ENCODE measurements around the gene RRBP1.

The RRBP1 gene

DNA sequence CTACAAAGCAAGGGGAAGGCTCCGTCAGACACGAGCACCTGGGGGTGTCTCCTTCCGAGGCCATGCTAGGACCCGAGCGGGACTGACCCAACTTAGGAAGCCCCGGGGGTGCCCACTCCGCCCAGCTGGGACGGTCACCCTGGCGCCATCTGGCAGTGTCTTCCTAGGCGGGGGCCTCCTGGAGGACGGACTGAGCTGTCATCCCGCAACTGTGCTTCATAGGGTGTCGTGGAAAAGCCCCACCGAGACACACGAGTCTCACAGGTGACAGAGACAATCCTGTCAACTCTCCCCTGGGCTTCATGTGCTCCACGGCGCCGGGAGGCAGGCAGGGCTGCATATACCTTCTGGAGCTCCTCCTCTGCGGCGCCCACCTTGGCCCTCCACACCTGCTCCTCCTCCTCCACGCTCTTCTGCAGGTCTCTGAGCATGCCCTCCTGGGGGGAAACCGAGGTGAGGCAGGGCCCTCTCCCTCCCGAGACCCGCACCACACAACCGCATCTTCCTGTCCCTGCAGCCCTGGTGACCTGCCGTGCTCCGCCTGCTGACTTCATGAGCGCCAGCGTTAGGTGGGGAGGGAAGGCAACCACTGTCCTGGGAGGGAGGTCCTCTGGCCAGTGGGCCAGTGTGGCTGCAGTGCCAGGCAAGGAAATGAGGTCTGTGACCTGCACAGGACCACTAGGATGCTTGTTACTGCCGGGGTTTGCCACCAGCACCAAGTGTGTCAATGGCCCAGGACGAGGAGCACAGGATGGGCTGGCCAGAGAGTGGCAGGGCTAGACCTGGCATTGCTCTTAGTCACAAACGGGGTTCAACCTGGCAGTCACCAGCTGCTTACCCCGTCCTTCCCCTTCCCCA, 61.4 kb downstream of the RRBP1 start:
- no peak for DNase-seq (ENCODE audit: low read depth)

DNA sequence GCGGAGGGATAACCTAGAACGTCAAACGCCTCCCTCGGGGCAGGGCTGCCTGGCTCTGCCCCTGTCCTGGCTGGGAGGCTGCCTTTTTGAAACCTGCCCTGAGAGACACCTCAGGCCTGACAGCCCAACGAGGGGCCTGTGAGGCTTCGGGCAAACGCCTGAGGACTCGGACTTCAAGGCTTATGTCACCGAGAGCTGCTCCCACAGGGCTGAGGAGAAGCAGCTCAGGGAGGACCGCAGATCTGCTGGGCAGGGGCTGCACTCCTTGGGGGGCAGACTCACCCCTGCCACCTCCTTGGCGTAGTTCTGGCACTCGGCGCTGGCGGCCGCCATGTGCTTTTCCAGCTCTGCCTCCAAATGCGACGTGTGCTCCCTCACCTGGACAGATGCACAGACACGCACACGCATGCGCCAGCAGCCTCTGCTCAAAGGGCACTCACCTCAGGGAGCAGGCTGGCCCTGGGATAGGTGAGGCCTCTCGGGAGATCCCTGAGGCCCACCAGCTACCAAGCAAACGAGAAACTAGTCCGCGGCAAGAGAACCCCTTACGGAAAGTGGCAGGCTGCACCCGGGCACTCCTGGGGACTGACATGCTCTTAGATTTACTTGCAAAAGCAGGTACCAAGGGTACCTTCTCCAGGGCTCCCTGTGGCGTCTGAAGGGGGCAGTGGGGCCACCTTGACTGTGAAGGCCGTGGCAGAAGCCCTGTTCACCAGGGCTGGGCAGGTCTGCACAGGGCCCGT, 62.5 kb downstream of the RRBP1 start:
- DNase-seq (ENCODE audit: low read depth): no peak

DNA sequence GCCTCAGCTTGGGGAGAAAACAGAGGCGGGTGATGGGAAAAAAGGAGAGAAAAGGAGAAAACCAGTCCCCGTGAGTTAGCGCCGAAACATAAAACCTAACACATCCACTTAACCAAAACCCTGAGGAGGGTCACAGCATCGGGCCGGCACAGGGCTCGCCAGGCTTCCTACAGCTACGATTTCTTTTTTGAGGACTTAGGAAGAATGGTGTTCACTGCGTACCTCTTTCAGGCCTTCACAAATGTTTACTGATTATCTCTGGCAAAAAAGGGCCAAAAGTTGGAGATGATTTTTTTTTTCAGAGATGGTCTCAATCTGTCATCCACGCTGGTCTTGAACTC, 63.4 kb downstream of the RRBP1 start:
- DNase-seq (ENCODE audit: low read depth): no peak

DNA sequence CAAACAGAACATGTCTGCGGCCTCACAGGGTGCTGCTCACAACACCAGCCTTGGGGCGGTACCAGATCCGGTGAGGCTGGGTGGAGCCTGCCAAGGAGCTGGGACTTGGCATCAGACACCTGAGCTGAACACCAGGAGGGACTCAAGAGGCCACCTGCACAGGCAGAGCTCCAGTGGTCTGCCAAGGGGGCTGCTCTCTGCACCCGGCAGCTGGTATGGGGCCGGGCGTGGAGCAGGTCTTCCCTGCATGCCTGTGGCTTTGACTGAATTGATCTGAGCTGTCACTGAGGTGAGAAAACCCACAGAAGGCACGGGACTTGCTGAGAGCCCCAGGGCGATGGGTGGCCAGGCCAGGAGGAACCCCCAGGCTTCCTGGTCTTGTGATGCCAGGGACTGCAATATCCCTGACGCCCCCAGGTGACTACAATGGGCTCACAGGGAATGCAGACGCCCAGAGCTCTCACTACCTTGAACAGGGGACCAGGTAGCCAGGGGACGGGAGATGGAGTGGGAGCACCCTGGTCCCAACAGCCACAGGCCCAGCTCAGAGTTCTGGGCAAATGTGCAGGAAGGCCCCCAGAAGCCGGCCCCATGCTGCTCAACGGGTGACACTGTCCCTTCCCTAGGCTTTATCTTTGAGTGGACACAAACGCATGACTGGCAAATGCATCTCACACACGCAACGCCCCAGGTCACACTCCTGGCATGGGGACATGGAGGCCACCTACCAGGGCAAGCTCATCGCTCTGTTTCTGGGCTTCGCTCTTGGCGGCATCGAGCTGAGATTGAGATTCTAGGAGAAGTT, 64.0 kb downstream of the RRBP1 start:
- no peak for DNase-seq (ENCODE audit: low read depth)

DNA sequence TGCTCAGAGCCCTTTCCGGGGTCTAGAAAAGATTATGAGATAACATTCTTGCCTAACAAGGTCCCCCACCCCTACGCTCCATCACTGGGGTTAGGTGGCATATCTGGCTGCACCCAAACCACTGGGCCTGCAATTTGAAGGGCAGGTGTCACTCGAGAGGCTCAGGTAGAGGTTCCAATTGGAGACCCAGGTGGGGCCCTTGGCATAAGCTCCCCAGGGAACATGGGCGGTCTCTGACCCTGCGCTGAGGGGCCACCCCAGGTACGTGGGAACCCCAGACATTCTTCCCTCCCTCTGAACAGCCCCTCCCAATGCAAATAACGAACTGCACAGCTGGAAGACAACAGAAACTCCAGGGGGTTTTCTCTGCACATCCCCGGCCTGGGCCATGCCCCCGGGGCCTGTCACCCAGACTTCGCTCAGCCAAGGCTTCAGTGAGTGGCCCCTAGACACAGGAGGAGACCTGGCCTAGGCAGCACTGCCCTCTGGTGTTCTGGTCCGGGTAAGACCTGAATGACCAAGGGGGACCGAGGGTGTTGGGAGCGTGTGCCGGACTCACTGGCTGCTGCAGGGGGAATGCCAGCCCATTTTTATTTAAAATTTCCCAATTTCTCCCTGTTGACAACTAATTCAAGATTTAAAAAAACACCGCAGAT, 64.7 kb downstream of the RRBP1 start:
- DNase-seq (ENCODE audit: low read depth): no peak

DNA sequence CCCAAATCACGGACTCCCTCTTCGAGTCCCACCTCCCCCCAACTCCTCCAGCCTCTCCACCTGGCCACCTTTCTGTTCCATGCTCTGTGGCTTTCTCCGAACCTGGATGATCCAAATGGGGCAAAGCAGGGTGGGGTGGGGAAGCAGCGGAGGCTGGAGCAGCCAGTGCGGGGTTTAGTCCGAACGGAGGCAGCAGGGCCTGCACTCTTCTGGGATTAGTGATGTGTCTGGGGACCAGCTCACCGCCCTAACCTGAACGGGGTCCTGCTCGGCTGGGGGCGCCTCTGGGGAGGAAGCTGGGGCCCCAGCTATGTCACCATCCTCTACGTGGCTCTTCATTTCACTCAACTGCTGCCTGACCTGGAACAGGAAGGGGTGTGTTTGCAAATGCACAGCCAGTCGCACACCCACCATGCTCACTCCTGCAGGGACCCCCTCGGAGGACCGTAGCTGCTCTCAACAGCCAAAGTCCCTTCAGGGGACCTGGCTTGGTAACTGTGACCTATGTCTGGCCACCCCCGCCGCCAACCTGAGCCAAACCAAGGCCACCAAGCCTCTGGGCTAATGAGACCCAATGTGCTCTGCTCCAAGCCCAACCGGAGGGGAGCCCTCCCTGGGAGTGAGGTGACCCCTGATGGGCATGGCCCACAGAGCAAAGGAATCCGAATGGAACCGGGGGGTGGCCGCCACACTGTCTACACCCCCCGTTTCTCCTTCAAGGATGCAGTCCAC, 65.4 kb downstream of the RRBP1 start:
- no peak for DNase-seq (ENCODE audit: low read depth)

DNA sequence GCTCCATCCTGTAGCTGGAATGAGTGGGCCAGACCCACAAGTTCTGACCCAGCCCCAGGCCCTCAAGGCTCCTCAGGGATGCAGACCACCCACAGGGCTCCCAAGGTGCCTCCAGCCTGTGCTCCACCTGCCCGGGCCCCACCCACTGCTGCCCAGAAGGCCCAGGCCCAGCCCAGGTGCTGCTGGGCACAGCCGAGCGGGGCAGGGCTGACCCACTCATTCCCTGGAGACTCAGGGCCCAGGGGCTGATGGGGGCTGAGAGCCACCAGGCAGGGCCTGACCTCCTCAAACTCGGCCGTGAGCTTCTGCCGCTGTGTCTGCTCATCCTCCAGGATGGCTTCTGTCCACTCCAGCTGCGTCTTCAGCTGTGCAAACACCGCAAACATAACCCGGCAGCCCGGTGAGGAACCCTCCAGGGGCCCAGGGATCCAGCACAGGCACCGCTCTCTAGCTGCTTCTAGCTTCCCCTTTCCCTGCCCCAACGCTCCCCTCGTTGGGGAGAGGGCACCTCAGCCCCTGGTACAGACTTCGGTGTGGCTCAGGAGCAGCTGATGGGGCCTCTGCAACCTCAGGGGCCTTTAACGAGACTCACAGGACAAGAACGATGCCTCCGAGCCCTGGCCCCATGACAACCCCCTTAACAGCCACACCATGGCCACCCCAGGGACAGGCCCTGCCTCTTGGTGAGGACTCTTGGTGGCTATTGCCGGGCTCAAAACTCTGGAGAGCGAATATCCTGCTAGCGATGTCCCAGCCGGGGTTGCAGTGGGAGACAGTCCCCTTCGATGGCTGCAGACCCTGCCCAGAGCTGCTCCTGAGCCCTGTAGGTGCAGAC, 66.2 kb downstream of the RRBP1 start:
- DNase-seq (ENCODE audit: low read depth): no peak

DNA sequence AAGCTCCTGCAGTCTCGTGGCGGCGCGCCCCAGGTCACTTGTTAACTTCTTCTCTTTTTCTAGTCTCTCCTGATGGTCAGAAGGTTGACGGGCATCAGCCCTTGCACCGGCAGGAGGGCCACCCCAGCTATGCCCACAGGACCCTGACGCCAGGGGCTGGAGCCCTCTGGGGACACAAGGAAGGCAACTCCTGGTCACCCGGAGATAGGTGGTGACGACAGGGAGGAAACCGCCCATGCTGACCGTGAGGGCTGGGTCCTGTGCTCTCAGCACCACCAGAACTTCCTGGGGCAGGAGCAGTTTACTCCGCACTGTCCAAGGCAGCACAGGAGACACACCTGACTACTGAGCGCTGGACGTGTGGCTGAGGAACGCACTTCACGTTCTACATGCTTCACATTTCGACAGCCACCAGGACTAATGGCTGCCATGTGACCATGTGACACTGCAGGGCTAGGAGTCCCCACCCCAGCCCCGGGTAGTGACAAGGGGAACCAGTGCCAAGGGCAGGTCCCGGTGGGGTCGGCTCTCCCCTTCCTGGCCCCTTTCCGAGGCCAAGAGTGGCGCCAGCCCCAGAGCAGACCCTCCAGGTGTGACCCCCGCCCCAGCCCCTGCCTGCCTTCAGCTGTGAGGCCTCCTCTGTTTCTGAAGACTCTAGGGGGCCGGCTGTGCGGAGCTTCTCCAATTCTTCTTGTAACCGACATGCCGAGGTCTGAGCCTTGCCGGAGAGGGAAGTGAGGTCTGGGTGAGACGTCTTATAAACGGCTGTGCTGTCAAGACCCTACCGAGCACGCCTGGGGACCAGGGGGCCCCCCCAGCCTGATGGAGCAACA, 67.0 kb downstream of the RRBP1 start:
- no peak for DNase-seq (ENCODE audit: low read depth)

DNA sequence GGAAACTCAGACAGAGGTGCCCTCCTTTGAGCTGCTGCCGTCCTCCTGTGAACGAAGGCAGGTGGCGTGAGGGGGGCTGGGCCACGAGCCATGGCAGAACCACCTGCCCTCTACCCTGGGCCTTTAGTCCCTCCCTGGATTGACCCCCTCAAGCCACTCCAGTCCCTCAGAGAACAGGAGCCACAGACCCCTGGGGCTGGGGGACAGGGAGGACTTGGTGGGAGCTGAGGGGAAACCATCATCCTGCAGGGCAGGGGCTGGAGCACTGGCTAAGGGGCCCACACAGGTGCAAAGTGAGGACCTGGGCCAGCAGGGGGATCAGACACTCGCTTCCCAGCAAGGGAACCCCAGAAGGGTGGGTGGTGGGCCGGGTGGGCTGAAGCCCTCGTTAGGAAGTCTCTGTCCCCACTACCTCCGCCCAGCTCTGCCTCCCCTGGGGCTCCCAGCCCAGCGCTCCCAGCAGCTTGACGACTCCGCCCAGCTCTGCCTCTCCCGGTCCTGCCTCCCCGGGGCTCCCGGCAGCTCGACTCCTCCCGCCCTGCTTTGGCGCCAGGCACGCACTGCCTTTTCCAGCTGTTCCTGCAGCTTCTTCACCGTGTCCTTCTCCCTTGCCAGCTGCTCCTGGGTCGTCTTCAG, 67.7 kb downstream of the RRBP1 start:
- DNase-seq (ENCODE audit: low read depth): no peak

DNA sequence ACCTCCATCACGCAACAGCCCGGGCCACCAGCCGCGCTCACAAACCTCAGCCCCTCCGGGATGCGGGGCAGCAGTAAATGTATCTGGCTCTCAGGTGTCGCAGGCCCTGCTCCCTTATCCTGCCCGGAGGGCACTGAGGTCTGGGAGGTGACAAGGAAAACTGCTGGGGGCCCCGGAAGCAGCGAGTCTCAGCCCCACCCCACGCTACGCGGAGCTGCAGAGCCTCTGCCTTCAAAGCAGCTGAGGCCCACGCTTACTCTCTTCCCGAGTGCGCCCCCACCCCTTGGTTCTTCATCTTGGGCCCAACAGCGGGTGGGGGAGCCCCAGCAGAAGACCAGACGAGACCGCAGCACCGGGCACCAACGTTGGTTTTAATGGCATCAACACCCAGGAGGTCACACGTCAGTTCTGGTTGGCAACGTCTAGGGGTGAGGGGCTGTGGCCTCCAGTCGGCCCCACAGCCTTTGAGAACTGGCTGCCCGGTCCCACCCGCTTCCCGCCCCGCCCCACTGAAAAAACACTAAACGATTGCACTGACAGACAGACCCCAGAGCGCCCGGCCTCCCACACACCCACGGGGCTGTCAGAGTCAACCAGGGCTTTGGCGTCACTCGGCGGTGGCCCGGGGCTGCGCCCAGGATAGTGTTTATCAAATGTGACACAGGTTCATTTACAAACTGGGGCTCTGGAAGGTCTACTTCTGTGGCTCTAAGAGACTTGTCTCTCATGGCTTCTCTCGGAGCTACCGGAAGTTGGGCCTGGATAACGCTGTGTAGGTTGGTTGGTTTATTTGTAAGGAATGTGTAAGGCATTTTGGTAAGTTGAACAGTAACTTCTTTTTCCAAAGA, 68.5 kb downstream of the RRBP1 start:
- DNase-seq (ENCODE audit: low read depth): no peak

DNA sequence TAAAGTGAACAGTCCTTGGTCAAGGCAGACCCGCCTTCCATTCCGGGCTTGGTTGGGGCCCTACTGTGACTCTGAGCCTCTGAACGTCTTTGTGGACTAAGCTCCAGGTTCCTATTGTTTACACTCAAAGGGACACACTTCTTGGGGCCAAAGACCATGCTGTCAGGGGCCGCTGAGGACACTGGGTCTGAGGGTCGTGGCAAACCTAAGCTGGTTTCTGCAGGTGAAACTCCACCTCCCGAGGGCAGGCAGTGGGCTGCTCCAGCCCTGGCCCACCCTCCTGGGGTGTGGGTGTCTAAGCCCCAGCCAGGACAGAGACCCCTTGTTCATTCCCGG, 69.1 kb downstream of the RRBP1 start:
- no peak for DNase-seq (ENCODE audit: low read depth)

DNA sequence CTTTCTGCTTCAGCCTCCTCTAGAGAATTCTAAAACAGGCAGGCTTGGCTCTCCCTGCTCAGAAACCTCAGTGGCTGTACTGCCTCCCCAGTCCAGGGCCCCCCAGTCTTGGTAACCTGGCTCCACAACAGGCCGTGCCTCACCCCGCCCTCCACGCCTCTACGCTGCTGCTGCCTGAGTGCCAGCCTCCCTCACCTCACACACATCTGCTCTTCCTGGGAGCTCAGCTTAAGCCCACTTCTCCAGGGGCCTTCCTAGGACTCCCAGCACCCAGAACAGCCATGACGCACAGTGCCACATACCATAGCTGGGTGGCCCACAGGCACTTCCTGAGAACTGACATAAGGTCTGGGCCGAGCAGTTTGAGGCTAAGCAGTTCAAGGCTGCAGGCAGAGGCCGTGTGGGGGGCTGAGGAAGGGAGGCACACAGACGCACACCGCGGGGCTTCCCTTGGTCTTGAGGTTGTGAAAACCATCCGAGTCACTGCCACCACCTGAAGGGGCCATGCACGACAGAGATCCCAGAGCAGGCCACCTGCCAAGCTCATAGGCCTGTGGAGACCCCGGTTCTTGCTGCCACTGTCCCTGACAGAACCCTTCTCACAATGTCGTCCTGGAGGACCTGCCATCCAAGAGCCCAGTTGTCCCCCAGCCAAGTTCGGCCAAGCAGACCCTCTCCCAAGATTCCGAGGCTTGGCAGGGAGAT, 69.6 kb downstream of the RRBP1 start:
- peak; percentile 19 for DNase-seq (ENCODE audit: low read depth)

DNA sequence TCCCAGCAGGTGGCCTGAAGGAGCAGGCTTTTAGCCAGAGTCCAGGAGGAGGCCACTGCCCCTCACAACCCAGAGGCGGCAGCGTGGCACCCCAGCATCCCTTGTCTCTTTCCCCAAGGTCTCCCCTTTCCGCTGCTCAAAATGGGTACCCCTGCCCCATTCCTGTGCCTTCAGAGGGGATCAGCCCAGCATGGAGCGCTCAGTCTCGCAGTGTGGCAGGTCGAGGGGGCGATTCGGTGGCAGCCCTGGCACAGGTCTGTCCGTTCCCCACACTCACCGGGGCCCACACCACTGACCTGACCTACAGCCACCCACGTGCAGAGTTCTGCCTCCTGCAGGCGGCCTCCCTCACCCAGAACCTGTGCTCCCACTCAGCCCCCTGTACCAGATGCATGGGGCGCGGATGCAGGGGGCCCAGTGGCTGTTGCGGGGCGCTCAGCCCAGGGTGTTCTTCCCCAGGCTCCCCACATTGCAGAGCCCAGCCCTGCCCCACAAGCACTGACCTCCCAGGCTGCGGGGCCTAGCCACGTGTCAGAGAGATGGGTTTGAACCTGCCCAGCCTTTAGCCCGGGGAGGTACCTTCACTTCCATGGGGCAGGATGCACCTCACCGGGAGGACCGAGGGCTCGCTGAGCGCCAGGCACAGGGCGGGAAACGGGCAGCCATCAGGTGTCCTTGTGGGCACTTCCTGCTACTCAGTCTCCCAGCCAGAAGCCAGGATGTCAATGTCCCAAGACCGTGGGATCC, 70.3 kb downstream of the RRBP1 start:
- DNase-seq (ENCODE audit: low read depth): no peak

DNA sequence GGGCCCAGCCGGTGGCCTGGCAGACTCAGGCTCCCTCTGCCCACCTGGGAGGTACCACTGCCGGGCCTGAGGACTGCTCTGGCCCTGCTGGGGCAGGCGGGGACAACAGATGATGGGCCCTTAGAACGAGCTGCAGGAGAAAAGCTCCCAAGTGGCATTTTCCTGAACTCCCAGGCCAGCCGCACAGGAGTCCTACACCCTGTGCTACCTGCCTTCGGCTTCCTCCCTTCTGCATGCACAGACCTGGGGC, 70.8 kb downstream of the RRBP1 start:
- no peak for DNase-seq (ENCODE audit: low read depth)

DNA sequence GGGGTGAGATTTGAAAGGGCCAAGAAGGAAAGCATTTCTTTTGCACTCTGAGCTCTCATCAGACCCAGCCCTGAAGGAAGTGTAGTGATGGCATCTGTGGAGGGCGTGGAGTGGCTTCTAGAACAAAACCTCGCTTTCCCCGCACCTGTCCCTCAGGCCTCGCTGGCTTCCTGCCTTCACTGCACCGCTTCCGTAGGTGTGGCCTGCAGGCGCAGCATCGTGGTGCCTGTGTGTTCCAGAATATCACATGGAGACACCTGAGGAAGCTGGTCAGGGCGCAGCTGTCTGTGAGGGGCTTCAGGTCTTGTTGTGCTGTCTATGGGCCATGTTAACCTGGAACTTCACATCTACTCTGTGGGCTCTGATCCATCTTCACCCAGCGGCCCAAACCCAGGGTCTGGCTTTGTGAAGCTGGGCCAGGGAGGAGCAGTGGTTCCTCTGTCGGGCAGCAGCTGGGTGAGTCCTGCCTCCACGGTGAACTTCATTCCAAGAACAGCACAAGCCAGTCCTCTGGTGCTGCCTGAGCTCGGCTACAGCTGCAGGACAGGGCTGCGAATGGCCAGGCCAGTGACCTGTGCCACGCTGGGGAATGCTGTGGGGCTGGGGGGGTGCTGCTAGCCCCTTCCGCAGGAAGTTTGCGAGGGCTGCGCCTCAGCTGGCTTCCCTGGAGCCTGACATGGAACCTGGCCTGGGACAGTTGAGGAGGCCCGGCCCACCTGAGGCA, 71.3 kb downstream of the RRBP1 start:
- DNase-seq (ENCODE audit: low read depth): peak; percentile 32

DNA sequence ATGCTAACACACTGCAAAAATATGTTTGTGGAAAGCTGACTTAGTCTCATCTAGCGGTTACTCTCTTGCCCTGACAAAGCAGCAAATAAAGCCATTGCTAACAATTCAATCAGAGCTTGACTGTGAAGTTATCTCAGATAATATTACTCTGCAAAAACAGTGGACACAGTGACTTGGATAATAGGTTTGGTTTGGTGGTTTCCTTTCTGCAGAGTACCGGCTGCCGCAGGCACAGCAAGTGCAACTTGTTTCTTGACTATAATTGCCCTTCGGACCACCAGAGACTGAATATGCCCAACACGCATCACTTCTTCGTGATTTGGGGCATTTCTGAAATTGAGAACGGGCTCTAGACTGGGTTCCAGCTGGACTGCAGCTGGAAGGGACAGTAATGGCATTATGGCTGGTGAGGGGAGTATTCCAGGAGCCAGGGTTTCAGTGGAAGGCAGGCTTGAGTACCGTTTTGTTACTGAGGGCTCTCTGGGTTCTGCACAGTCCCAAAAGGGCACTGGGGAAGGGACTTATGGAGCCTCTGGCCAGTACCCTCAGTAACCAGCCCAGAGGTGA, 72.1 kb downstream of the RRBP1 start:
- no peak for DNase-seq (ENCODE audit: low read depth)
